H1 (cell line): ENCODE measurements around the gene TRMT10C. TPM values are rescaled to one million over a fixed set of nuclear protein-coding genes. Genes with fewer than 3 reads are reported as not detected.

Source experiments
- CTCF ChIA-PET: fragments of 300-600 bp; sonication (Branson Sonifier 250); formaldehyde crosslinking; loops from one replicate; lab custom pipeline; 2021; ENCODE audit not compliant: partially characterized antibody; lab: Charles Lee
- POLR2A ChIA-PET: fragments of 300-600 bp; sonication (Branson Sonifier 250); formaldehyde crosslinking; loops from one replicate; lab custom pipeline; 2021; ENCODE audit warnings: inconsistent platforms; ENCODE audit not compliant: partially characterized antibody; lab: Charles Lee
- DNase-seq, 2 experiments: peaks; one replicate each; pipeline versions ENCODE4 v3.0.0 to v3.0.0-alpha.2; 2010 to 2022; ENCODE audit warnings: low spot score in 2 of 2, low read depth in 1 of 2, mixed read lengths in 1 of 2
- FAIRE-seq: peaks from 2 replicates; lab custom pipeline; 2011; peaks lifted over from hg19 to GRCh38; lab: Jason Lieb, UNC
- H2AFZ ChIP-seq: 2 replicates; pipeline ENCODE4 v1.8.1; 2012; ENCODE audit warnings: low read length, inconsistent platforms
- H2AK5ac ChIP-seq: 2 replicates; pipeline ENCODE4 v1.6.1; 2013; ENCODE audit warnings: low read depth, low read length
- H2BK120ac ChIP-seq: replicated peaks from 2 replicates; pipeline ENCODE3; 2013; ENCODE audit warnings: low read depth, low read length, inconsistent platforms
- H2BK12ac ChIP-seq: 2 replicates; pipeline ENCODE4 v1.6.1; 2013; ENCODE audit warnings: low read depth, low read length
- H2BK15ac ChIP-seq: 2 replicates; pipeline ENCODE4 v1.6.1; 2013; ENCODE audit warnings: low read length
- H2BK20ac ChIP-seq: 2 replicates; pipeline ENCODE4 v1.6.1; 2013; ENCODE audit warnings: low read length
- H2BK5ac ChIP-seq: 2 replicates; pipeline ENCODE4 v1.6.1; 2013; ENCODE audit warnings: low read depth, low read length
- H3K14ac ChIP-seq: 2 replicates; pipeline ENCODE4 v1.6.1; 2013; ENCODE audit warnings: inconsistent platforms; ENCODE audit not compliant: insufficient read length
- H3K18ac ChIP-seq: 2 replicates; pipeline ENCODE4 v1.6.1; 2013; ENCODE audit warnings: low read length; ENCODE audit errors: extremely low read depth
- H3K23ac ChIP-seq: 2 replicates; pipeline ENCODE4 v1.6.1; 2013; ENCODE audit warnings: inconsistent platforms; ENCODE audit not compliant: insufficient read length
- H3K23me2 ChIP-seq: 2 replicates; pipeline ENCODE4 v1.6.1; 2013; ENCODE audit warnings: low read depth, low read length
- H3K27ac ChIP-seq: 2 replicates; pipeline ENCODE4 v1.6.1; 2011; ENCODE audit warnings: low read depth, low read length, inconsistent platforms
- H3K27me3 ChIP-seq, 4 experiments: replicated peaks in 1 of 4; 1 replicate in 1 of 4; 2 replicates in 3 of 4; pipeline versions ENCODE4 v1.6.1 to v1.8.1; 2011 to 2013; ENCODE audit warnings: low read length in 3 of 4, mild to moderate bottlenecking in 3 of 4, inconsistent platforms in 2 of 4, mixed read lengths in 2 of 4, moderate library complexity in 1 of 4; ENCODE audit not compliant: control insufficient read depth in 3 of 4, insufficient read depth in 3 of 4; ENCODE audit errors: extremely low read depth in 1 of 4
- H3K36me3 ChIP-seq, 4 experiments: 2 replicates each; pipeline versions ENCODE4 v1.6.1 to v1.8.1; 2011 to 2013; ENCODE audit warnings: mild to moderate bottlenecking in 4 of 4, low read length in 3 of 4, moderate library complexity in 2 of 4, control low read depth in 1 of 4, inconsistent platforms in 1 of 4; ENCODE audit not compliant: insufficient read depth in 4 of 4, control insufficient read depth in 2 of 4
- H3K4ac ChIP-seq: replicated peaks from 2 replicates; pipeline ENCODE3; 2013; ENCODE audit warnings: low read length, low read depth, mixed read lengths, inconsistent platforms; ENCODE audit not compliant: insufficient read length
- H3K4me1 ChIP-seq, 4 experiments: replicated peaks in 1 of 4; 1 replicate in 1 of 4; 2 replicates in 3 of 4; pipeline versions ENCODE4 v1.6.1 to v1.8.1; 2011 to 2013; ENCODE audit warnings: low read length in 3 of 4, inconsistent platforms in 2 of 4, mixed read lengths in 1 of 4; ENCODE audit not compliant: insufficient read depth in 4 of 4, control insufficient read depth in 3 of 4
- H3K4me2 ChIP-seq, 2 experiments: 2 replicates each; pipeline versions ENCODE4 v1.6.1 to v1.8.1; 2011 to 2013; ENCODE audit warnings: low read depth in 2 of 2, low read length in 2 of 2, control low read depth in 1 of 2, inconsistent platforms in 1 of 2, mild to moderate bottlenecking in 1 of 2; ENCODE audit not compliant: insufficient read depth in 1 of 2
- H3K4me3 ChIP-seq, 4 experiments: fragments of 200-600, 300-600 bp in 1 of 4; sonication (generic), shearing (Covaris generic), sonication (Bioruptor Twin) in 1 of 4; 2 replicates each; pipeline versions ENCODE4 v1.5.1 to v1.8.1; 2011 to 2016; ENCODE audit warnings: low read length in 4 of 4, low read depth in 3 of 4, control low read depth in 2 of 4, inconsistent platforms in 2 of 4, mild to moderate bottlenecking in 2 of 4, mixed read lengths in 1 of 4, moderate library complexity in 1 of 4; ENCODE audit not compliant: insufficient read depth in 2 of 4; ENCODE audit errors: extremely low read depth in 1 of 4
- H3K56ac ChIP-seq: replicated peaks from 2 replicates; pipeline ENCODE3; 2013; ENCODE audit warnings: low read depth, mild to moderate bottlenecking, mixed read lengths, low read length, inconsistent platforms; ENCODE audit not compliant: insufficient read length
- H3K79me1 ChIP-seq: 2 replicates; pipeline ENCODE4 v1.6.1; 2013; ENCODE audit warnings: low read depth, low read length, control low read depth
- H3K79me2 ChIP-seq, 2 experiments: 2 replicates each; pipeline versions ENCODE4 v1.6.1 to v1.8.1; 2012 to 2013; ENCODE audit warnings: low read length in 2 of 2, mild to moderate bottlenecking in 2 of 2, inconsistent platforms in 1 of 2; ENCODE audit not compliant: insufficient read depth in 2 of 2, control insufficient read depth in 1 of 2
- H3K9ac ChIP-seq, 4 experiments: replicated peaks in 1 of 4; 1 replicate in 1 of 4; 2 replicates in 3 of 4; pipeline versions ENCODE4 v1.6.1 to v1.8.1; 2011 to 2013; ENCODE audit warnings: low read depth in 3 of 4, low read length in 3 of 4, control low read depth in 2 of 4, mild to moderate bottlenecking in 2 of 4, moderate library complexity in 2 of 4, inconsistent platforms in 1 of 4; ENCODE audit errors: extremely low read depth in 1 of 4
- H3K9me3 ChIP-seq, 2 experiments: 2 replicates each; pipeline versions ENCODE4 v1.6.1 to v1.8.1; 2012 to 2013; ENCODE audit warnings: mild to moderate bottlenecking in 2 of 2, moderate library complexity in 2 of 2, control low read depth in 1 of 2, inconsistent platforms in 1 of 2, low read depth in 1 of 2, low read length in 1 of 2, mixed read lengths in 1 of 2; ENCODE audit not compliant: insufficient read depth in 2 of 2
- H4K20me1 ChIP-seq, 2 experiments: replicated peaks in 1 of 2; 2 replicates each; pipeline versions ENCODE3 to v1.8.1; 2011 to 2013; ENCODE audit warnings: inconsistent platforms in 2 of 2, low read length in 2 of 2, mild to moderate bottlenecking in 1 of 2; ENCODE audit not compliant: insufficient read depth in 2 of 2, control insufficient read depth in 1 of 2
- H4K5ac ChIP-seq: 2 replicates; pipeline ENCODE4 v1.6.1; 2013; ENCODE audit warnings: low read length, low read depth, mixed read lengths, inconsistent platforms; ENCODE audit not compliant: insufficient read length
- H4K8ac ChIP-seq: 2 replicates; pipeline ENCODE4 v1.8.0; 2013; ENCODE audit warnings: mild to moderate bottlenecking, moderate library complexity, low read length, inconsistent platforms; ENCODE audit not compliant: insufficient read depth; ENCODE audit errors: extremely low read depth
- H4K91ac ChIP-seq: replicated peaks from 2 replicates; pipeline ENCODE3; 2013; ENCODE audit warnings: low read length, mixed read lengths, inconsistent platforms; ENCODE audit not compliant: insufficient read length
- CREB1 ChIP-seq: IDR thresholded peaks from 2 replicates; pipeline ENCODE4 v1.6.1; 2012; ENCODE audit warnings: inconsistent platforms
- MAFK ChIP-seq: IDR thresholded peaks from 2 replicates; pipeline ENCODE4 v1.6.1; 2012; ENCODE audit warnings: low read depth, mild to moderate bottlenecking, improper control_type of control experiment, low read length
- SAP30 ChIP-seq: fragments of 300-600 bp; sonication (generic); IDR thresholded peaks from 2 replicates; pipeline ENCODE4 v1.7.1; 2012; ENCODE audit warnings: low read length, moderate library complexity, mild to moderate bottlenecking, inconsistent platforms; ENCODE audit not compliant: insufficient read depth, insufficient replicate concordance
- SRF ChIP-seq: IDR thresholded peaks from 2 replicates; pipeline ENCODE4 v1.6.1; 2011; ENCODE audit warnings: mild to moderate bottlenecking, low read depth, low read length, moderate library complexity
- WGBS, 2 experiments: shearing (Covaris generic) in 1 of 2; methylation state at CpG; one replicate each; pipeline versions ENCODE4 v1.1.6 to v1.1.7; 2013 to 2015; ENCODE audit warnings: low lambda C conversion rate in 2 of 2, mixed read lengths in 2 of 2, inconsistent platforms in 1 of 2, low coverage in 1 of 2, missing lambda C conversion rate in 1 of 2; ENCODE audit not compliant: insufficient replicate concordance in 2 of 2, insufficient coverage in 1 of 2, insufficient read length in 1 of 2; ENCODE audit errors: extremely low coverage in 1 of 2, missing lambda C conversion rate in 1 of 2; 5-methylcytosine and 5-hydroxymethylcytosine counted together
- polyA plus RNA-seq, 7 experiments: library from polyadenylated mRNA; depleted of rRNA in 3 of 7; stranded (reverse) in 5 of 7; unstranded in 2 of 7; fragments of >200 nt in 5 of 7; fragments of 200-250 nt in 2 of 7; gene quantifications; 1 replicate in 5 of 7; 2 replicates in 1 of 7; 4 replicates in 1 of 7; pipeline versions ENCODE4 v1.2.1 to v1.2.3, GENCODE V29; 2011 to 2013; ENCODE audit warnings: missing spikeins in 2 of 7, mixed read lengths in 2 of 7
- total RNA-seq: library from RNA; stranded (reverse); fragmentation: NEBNext Ultra II Directional; extraction: Animal tissue kit (Norgen Biotek cat#: 25700); gene quantifications from 2 replicates; pipeline ENCODE4 v1.2.1, GENCODE V29; 2021
- TF ChIP-seq, protein P1 (sequence below): IDR thresholded peaks from 2 replicates; pipeline ENCODE4 v1.6.1; 2012; ENCODE audit warnings: inconsistent platforms

TRMT10C gene
- total and polyA plus RNA-seq, 2 of the 8 experiments (the other 6 are each of a cell fraction or from before 2014, with no cell fraction given), result 27.4 to 55.9 TPM

GRCh38 chr3:101615525-101615924 lies 53.9 kb downstream of the TRMT10C start:
- no peaks in the 10 kb centered on the region for H3K79me2 ChIP-seq
- DNase-seq (peak in 1 of 2 experiments; percentile 11), FAIRE-seq (no peak)
- 91% methylated on average over 6 of the region's 6 CpGs; no CpG with 5 or more reads in 1 of the 2 experiments for WGBS, 2 experiments
- H2AFZ ChIP-seq, result no peak overlapping the region
- H3K23me2 ChIP-seq, result no peaks in the 10 kb centered on the region
- ChIA-PET POLR2A (no interaction called here), CTCF (no interaction called here)
- no peak overlapping the region for H3K14ac ChIP-seq
- no peak overlapping the region for H3K18ac ChIP-seq
- H3K4me1 ChIP-seq, result no peaks in the 10 kb centered on the region
- no peak overlapping the region for H3K4me3 ChIP-seq
- H2BK15ac ChIP-seq, result no peak overlapping the region
- H2BK120ac ChIP-seq, result no peak overlapping the region
- no peak for TF ChIP-seq SAP30
- TF ChIP-seq, protein P1, sequence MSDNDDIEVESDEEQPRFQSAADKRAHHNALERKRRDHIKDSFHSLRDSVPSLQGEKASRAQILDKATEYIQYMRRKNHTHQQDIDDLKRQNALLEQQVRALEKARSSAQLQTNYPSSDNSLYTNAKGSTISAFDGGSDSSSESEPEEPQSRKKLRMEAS, result no peak
- no peak for TF ChIP-seq CREB1
- TF ChIP-seq SRF, result no peak
- TF ChIP-seq MAFK, result no peak
- H3K36me3 ChIP-seq, result no peaks in the 10 kb centered on the region
- no peak overlapping the region for H4K91ac ChIP-seq
- no peak overlapping the region for H2AK5ac ChIP-seq
- H3K4me2 ChIP-seq, result no peak overlapping the region
- H3K9ac ChIP-seq, result no peak overlapping the region
- no peaks in the 10 kb centered on the region for H3K27me3 ChIP-seq
- H3K23ac ChIP-seq, result no peak overlapping the region
- H4K8ac ChIP-seq, result no peak overlapping the region
- H2BK20ac ChIP-seq, result no peak overlapping the region
- no peak overlapping the region for H2BK5ac ChIP-seq
- no peak overlapping the region for H3K56ac ChIP-seq
- H3K27ac ChIP-seq, result no peak overlapping the region
- no peaks in the 10 kb centered on the region for H4K20me1 ChIP-seq
- H2BK12ac ChIP-seq, result no peak overlapping the region
- H3K4ac ChIP-seq, result no peak overlapping the region
- H3K79me1 ChIP-seq, result no peaks in the 10 kb centered on the region
- H4K5ac ChIP-seq, result no peak overlapping the region
- H3K9me3 ChIP-seq, result no peaks in the 10 kb centered on the region
